ENCODE measurements around the gene COL27A1. TPM values are rescaled to one million over a fixed set of nuclear protein-coding genes. Genes with fewer than 3 reads are reported as not detected.

The COL27A1 gene
- total RNA-seq, 1 experiment from 2014 or later = 2.8 TPM

DNA sequence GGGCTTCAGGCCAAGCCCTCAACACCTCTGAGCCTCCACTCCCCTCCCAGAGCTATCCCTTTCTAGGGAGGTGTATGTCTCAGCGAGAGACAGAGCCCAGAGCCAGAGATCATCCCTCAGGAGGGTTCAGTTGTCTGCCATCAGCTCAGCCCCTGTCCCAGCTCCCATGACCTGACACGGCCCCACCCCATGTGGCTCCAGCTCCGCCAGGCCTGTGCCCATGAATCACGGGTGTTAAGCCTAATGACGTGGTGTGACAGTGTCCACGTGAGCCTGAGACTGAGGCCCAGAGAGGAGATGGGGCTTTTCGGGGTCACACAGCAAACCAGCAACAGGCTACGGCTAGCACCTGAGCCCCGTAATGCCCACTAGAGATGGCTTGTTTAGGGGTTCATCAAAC, 106.7 kb downstream of the COL27A1 start:
- DNase-seq (ENCODE audit: extremely low read depth, low read depth) = no peak

DNA sequence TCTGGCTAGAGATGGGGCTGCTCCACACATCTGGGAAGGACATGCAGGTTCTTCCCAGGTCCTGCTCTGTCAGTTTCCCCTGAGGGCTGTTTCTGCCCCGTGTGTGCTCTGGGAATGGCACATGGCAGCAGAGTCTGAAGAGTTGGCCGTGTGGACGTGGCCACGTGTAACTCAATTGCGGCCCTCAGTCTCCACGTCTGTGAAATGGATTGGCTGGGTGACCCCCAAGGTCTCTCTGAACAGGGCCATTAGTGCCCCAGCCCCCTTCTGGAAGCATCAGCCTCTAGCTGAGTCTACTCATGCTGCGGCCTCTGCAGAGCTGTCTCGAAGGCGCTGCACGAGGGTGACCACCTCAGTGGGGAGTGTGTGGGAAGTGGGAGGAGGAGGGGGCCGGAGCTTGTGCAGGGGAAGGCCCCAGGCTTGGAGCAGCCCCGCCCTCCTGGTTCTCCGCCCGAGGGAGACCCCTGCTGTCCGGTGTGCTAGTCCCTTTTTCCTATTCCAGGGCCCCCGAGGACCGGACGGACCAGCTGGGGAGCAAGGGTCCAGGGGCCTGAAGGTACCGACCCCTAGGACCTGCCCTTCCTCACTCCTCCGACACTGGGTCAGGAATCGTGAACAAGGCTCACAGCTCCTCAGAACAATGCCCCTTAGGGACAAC, 108.6 kb downstream of the COL27A1 start:
- no peak for DNase-seq (ENCODE audit: extremely low read depth, low read depth)

DNA sequence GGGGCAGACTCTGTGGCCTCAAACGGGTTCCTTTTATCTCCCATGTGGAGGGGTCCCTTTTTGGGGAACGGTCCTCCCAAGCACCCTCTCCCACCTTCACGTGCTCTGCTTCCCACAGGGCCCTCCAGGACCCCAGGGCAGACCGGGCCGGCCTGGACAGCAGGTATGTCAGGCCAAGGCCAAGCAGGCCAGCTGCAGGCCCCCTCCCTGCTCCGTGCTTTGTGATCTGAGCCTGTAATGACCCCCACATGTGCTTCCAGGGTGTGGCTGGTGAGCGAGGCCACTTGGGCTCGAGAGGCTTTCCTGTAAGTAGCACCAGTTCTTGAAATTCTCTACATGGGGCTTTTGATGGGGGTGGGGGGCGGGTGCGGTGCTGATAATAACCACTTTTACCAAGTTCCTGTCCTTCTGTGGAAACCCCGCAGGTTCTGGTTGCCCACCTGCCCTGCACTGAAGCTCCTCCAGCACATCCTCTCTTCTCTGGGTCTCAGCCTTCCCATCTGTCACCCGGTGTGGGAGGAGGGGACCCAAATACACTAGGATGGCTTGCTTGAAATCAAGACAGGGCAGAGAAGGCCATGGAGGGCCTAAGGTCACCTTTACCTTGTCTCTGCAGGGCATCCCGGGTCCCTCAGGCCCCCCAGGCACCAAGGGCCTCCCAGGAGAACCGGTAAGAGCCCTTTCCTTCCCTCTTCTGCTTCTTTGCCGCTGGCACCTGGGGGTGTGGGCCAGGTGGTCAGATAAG, 109.6 kb downstream of the COL27A1 start:
- DNase-seq (ENCODE audit: extremely low read depth, low read depth) = no peak

DNA sequence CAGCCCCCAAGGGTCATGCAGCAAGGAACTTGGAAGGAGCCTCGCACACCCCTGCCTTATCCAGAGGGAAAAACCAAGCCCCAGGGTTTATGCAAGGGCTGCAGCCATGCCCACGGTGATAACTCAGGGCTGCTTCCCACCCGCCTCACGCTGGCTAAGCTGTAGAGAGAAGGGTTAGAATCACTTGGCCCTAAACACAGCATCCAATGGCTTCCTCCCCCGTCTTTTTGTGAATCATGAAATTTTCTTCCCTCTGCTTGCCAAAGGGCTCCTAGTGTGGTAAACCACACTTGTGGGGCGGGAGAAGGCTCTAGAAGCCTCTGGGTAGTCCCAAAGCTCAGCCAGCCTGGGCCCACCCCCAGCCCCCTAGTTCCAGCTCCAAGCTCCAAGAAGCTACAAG, 111.6 kb downstream of the COL27A1 start:
- no peak for DNase-seq (ENCODE audit: extremely low read depth, low read depth)

DNA sequence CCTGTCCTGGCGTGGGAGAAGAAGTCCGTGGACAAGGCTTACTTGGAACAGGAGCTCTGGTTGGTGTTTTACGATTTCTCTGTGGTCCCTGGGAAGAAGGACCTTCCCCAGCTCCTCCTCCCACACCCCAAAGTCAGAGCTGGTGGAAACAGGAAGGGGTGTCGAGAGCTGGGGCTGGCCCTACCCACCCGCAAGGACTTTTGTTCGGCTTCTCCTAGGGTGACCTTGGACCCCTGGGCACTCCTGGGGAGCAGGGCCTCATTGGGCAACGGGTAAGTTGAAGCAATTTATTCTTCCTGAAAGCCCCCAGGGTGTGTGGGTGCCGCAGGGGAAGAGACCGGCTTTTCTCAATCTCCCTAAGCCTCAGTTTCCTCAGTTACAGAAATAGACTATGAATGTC, 113.7 kb downstream of the COL27A1 start:
- DNase-seq (ENCODE audit: extremely low read depth, low read depth) = no peak

DNA sequence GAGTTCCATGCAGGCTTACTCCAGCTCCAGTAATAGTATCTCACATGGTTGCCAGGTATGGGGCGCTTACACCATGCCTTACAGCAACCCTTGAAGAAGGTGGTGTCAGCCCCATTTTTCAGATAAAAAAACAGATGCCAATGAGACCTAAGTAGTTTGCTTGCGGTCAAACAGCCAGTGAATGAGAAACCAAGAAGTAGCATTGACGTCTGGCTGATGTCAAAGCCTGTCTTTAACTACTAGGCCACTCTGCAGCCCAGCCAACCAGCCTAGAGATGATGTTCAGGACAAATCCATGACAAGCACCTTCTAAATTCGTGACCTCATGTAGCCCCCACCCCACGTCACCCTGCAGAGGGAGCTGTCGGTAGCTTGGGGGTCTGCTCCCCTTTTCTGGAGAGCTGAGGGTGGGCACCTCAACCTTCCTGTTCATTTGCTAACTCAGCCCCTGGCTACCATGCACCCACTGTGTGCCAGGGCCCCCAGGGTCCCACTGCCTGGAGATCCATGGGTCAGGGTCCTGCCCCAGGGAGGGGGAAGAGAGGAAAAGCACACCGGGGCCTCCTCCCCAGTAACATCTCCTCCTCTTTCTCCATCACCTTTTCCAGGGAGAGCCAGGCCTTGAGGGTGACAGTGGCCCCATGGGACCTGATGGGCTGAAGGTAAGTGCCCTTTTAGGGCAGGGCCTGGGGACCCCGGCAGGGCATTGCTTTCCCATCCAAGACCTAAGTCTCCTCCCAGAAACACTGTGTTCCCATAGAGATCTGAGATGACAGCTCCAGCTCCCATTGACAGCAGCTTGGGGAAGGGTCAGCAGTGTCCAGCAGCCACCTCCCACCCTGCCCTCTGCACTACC, 115.0 kb downstream of the COL27A1 start:
- no peak for DNase-seq (ENCODE audit: extremely low read depth, low read depth)

DNA sequence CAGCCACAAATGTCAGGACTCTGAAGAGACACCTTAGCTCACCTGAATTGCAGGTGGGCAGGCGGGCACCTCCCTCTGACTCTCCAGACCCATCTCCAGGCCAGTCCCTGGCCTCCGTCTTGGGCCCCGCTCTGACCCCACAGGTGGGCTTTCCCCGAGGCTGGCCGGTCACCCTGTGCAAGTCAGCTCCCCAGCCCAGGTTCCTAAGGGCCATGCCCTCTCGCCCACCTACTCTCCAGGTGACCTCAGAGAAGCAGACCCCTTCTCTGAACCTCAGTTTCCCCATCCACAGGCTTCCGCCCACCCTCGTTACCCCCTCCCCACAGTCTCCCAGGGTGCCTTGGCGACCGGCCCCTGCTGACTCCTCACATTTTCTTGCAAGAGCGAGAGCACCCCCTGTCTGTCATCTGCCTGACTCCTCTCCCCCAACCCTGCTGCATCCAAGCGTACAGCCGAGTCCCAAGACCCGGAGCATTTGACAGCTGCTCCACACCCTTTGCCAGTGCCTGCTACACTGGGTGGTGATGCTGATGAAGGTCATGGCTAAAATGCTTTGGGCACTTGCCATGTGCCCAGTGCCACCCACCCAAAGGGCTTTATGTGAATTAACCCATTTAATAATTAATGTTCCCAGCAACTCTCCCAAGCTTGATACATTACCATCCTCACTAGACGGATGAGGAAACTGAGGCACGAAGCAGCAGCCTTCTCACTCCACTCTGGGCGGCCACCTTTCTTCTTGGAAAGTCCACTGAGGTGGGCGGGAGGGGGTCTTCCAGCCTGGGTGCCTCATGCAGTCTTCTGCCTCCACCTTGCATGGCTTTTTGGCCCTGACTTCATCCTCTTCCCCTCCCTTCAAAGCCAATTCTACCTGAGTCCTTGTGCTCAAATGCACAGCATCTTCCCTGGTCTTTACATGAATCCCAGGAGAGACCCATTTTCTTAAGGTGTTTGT, 116.5 kb downstream of the COL27A1 start:
- peak; percentile 55 for DNase-seq (ENCODE audit: extremely low read depth, low read depth)

DNA sequence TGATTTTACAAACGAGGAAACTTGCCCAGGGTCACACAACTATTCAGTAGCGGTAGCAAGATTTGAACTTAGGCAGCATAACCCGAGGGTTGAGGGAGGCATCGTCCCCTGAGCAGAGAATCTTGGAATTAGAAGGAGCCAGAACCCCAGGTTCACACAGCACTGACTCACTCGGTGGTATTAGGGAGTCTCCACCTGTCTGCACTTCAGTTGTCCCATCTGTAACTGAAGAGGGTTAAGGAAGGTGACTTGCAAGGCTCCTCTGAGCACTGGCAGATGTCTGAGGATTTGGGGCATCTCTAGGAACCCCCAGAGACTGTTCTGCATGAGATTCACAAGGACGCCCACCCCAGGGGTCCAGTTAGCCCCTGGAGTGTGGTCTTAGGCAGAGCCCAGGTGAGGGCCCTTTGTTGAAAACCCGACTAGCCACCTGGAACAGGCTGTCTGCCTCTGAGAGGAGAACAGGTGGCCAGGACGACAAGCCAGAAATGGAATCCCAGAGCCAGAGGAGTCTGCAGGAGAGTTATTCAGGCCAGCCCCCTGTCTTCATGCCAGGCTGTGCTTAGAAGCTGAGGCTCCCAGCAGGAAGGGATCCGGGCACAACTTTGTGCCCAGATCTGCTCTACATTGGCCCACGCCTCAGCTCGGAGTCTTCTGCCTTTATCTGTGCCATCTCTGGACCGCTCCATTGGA, 117.5 kb downstream of the COL27A1 start:
- DNase-seq (ENCODE audit: extremely low read depth, low read depth) = no peak

DNA sequence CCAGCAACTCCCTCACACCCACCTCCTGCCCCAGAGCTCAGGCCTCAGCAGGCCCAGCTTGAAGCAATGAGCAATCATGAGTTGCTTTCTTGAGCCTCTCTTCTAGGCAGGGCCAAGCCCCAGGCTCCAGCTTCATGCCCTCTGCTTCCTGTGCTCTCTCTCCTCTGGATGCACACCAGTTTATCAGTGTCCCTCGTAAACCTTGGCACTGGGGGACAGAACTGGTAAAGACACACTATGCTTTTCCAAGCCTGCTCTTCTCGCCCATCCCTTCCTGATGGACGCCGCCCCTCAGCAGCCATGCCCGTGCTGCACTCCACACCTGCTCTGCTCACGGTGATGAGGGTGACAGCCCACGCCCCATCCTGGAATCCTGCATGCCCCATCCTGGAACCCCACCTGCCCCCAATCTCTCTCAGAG, 118.1 kb downstream of the COL27A1 start:
- DNase-seq (ENCODE audit: extremely low read depth, low read depth) = no peak

DNA sequence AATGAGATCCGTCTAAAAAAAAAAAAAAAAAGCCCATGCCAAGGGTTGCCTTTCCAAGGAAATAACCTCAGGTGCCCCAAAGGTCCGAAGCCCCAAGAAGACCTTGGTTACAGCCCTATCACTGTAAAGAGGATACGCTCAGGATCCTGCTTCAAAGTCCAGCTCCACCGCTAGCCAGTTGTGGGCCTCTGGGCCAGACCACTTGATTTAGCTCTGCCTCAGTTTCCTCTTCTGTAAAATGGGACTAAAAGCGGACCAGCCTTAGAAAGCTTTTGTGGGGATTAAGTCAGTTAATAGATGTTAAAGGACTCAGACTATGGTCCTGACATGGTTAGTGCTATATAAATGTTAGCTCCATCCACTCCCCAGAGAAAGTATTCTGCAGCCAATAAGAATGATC, 118.9 kb downstream of the COL27A1 start:
- DNase-seq (ENCODE audit: extremely low read depth, low read depth) = no peak

DNA sequence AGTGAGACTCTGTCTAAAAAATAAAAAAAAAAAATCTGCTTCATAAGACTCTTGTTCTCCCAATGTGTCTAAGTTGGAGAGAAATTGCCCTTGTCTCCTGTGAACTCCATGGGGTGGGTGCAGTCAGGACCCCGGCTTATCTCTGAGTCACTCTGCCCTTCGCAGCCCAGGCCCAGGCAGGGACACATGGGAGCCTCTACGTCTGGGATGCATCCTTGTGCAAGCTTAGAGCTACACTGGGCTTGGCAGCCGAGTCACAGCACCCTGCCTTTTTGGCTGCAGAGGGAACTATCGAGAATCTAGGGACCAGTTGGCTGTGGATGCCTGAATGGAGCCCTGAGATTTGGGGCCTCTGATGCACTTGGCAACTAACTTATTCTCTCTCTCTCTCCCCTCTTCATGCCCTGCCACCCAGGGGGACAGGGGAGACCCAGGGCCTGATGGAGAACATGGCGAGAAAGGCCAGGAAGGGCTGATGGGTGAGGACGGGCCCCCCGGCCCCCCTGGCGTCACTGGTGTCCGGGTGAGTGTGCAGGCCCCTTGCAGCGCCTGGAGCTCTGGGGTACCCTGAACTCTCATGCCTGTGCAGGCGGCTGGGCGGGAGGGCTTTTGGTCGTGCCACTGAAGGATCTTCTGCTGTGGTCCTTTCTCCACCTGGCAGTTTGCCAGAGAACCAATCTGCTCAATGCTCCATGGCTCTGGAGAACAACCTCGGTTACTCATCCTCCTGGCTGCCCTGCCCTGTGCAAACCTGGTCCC, 120.1 kb downstream of the COL27A1 start:
- DNase-seq (ENCODE audit: extremely low read depth, low read depth) = no peak

DNA sequence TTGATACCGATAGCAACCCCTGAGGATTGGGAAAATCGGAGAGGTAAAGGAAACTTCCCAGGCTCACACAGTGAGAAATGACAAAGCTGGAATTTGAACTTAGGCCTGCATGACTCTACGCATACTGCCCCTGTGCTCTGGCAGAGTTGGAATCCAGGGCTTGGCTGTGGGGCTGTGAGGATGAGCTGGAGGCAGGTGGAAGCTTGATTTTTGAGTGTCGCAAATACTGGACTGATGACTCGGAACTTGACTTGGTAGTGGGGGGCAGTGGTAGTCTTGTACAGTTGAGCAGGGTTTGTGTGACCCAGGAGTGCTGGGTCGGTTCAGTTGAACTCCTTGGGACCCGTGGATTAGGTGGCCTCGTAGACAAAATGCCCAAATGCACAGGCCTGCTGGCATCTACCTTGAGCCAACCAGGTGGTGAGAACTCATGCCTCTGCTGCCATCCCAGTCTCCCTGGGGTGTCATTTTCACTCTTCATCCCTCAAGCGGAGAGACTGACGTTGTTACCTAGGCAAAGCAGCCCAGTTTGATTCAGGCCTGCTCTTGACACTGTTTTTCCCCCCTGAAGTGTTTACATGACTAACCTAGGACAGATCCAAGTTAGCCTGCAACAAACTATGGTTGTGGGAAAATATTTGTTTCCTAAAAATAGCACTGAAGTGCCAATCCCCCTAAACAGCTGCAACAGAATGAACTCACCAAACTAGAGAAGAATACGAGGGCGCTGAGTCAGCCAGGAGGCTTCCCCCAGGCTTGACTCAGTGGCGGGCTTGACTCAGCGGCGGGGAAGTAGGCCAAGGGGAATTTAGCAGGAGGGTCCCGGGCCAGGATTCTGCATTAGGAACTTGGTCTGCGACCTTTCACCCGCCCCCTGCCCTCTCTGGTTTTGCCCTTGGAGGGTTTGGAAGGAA, 121.8 kb downstream of the COL27A1 start:
- no peak for DNase-seq (ENCODE audit: extremely low read depth, low read depth)

DNA sequence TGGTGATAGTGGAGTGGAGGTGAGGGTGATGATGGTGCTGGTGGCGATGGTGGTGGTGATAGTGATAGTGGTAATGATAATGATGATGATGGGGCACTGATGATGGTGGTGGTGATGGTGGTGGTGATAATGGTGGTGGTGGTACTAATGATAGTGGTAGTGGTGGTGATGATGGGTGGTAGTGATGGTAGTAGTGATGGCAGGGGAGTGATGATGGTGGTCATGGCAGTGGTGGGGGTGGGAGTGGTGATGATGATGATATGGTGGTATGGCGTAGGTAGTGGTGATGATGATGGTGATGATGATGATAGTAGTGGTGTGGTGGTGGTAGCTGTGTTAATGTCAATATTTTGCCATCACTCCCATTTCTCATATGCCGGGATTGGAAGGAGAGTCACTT, 123.0 kb downstream of the COL27A1 start:
- DNase-seq (ENCODE audit: extremely low read depth, low read depth) = no peak

DNA sequence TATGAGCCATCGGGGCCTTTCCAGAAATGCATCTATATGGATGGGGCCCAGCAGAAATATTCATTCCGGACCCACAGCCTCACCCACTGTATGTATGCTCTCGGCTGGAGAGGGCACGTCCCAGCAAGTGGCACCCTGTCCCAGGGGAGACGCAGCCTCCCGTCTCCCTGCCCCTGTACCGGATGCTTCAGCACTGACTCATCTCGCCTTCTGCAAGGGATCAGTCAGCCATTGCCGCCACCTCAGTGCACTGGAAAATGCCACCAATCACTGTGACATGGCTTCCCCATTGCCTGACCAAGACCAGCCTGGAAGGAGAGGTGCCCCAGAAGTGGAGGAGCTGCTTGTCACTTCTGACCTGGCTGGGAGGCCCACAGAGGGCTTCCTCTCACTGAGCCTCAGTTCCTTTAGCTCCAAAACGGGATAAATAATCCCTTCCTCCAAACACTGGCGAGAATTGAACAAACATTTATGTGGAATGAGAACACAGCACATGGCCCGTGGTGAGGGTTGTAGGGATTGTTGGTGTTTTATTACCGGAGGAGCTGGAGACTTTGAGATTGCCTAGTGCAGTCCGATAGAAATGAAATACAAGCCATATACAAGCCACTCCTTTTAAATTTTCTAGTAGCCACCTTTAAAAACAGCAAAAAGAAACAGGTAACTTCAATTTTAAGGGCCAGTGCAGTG, 123.7 kb downstream of the COL27A1 start:
- peak; percentile 71 for DNase-seq (ENCODE audit: extremely low read depth, low read depth)

DNA sequence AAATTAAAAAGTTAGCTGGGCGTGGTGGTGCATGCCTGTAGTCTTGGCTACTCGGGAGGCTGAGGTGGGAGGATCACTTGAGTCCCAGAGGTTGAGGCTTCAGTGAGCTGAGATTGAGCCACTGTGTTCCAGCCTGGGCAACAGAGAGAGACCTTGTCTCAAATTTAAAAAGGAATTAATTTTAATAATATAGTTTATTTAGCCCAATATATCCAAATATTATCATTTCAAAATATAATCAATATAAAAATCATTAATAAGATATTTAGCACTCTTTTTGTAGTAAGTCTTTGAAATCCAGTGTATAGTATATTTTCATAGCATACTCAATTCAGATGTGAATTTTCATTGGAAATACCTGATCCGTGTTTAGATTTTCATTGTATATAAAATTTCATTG, 124.4 kb downstream of the COL27A1 start:
- DNase-seq (ENCODE audit: extremely low read depth, low read depth) = no peak

DNA sequence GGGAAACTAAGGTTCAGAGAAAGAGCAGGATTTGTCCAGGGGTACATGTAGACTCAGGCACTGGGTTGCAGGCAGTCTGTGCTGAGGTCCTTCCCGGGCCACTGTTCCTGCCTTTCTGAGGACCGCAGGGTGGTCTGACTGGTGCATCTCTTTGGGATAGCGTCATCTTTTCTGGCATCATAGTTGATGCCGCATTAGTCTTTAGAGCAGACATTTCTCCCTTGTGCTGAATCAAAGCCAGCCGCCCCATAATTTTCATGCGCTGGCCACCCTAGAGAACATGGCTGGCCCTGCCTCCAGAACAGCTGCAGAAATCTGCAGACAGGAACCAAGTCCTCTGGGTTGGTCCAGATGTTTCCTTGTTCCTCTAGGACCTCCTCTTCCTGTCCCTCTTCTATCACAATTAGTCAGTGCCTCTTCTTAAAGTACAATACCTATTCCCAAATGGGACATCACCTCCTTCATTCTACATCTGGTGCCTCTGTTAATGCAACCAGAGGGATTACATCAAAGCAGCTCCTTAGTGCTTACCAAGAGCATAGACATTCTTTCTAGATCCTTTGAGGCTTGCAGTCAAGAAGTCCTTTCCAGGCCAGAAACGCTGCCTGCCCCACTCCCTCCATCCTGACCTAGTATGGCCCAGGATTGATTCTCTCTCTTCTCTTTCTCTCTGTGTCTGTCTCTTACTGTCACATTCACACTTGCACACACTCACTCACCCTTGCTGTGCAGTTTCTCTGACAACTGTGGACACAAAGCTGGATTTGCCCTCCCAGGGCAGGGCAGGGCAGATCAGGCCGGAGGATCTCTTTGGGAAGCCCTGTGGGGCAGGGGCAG, 125.5 kb downstream of the COL27A1 start:
- DNase-seq (ENCODE audit: extremely low read depth, low read depth) = no peak
